Common myeloid progenitor, CD34-positive (primary cell): ENCODE results near the gene CFAP298.
"Not testable (repeated sequence)": the region's sequence is repeated elsewhere in the genome, so short reads cannot be mapped to it uniquely, and the experiment has no call there.

Experiments used
- CTCF ChIA-PET: fragments of 350-600 bp; sonication (Branson Sonifier 250); formaldehyde crosslinking; loops from one replicate; lab custom pipeline; 2021; ENCODE audit warnings: antibody characterized with exemption; lab: Charles Lee
- POLR2A ChIA-PET: fragments of 350-600 bp; sonication (Branson Sonifier 250); formaldehyde crosslinking; loops from one replicate; lab custom pipeline; 2021; ENCODE audit warnings: antibody characterized with exemption; lab: Charles Lee
- DNase-seq, 3 donors: peaks; one replicate each; pipeline versions ENCODE4 v3.0.0 to v3.0.0-alpha.2; 2013
- H3K27ac ChIP-seq, 2 experiments: 1 replicate in 1 of 2; 2 replicates in 1 of 2; pipeline ENCODE4 v1.7.0; 2013; ENCODE audit warnings: inconsistent platforms in 2 of 2, low read length in 2 of 2, mild to moderate bottlenecking in 2 of 2, low read depth in 1 of 2, moderate library complexity in 1 of 2; ENCODE audit not compliant: severe bottlenecking in 2 of 2, insufficient read depth in 1 of 2, poor library complexity in 1 of 2
- H3K27me3 ChIP-seq, 5 experiments: replicated peaks in 2 of 5; 1 replicate in 3 of 5; 2 replicates in 2 of 5; pipeline versions ENCODE4 v1.6.1 to v1.7.0; 2013; ENCODE audit warnings: low read length in 4 of 5, mild to moderate bottlenecking in 2 of 5, moderate library complexity in 2 of 5, inconsistent platforms in 1 of 5; ENCODE audit not compliant: insufficient read depth in 5 of 5, control insufficient read depth in 4 of 5
- H3K36me3 ChIP-seq, 4 experiments: 1 replicate in 2 of 4; 2 replicates in 2 of 4; pipeline versions ENCODE4 v1.6.1 to v1.7.0; 2013; ENCODE audit warnings: low read length in 3 of 4, control low read depth in 1 of 4, mild to moderate bottlenecking in 1 of 4; ENCODE audit not compliant: control insufficient read depth in 4 of 4, insufficient read depth in 4 of 4
- H3K4me1 ChIP-seq, 4 experiments: 1 replicate in 3 of 4; 2 replicates in 1 of 4; pipeline versions ENCODE4 v1.6.1 to v1.7.1; 2013; ENCODE audit warnings: low read length in 3 of 4, mild to moderate bottlenecking in 3 of 4, control low read depth in 1 of 4, inconsistent platforms in 1 of 4, moderate library complexity in 1 of 4; ENCODE audit not compliant: control insufficient read depth in 4 of 4, insufficient read depth in 4 of 4; ENCODE audit errors: control extremely low read depth in 1 of 4
- H3K4me3 ChIP-seq, 7 experiments: 1 replicate in 4 of 7; 2 replicates in 3 of 7; pipeline versions ENCODE4 v1.5.1 to v1.7.0; 2013; ENCODE audit warnings: mild to moderate bottlenecking in 7 of 7, low read length in 6 of 7, moderate library complexity in 6 of 7, inconsistent platforms in 2 of 7, low read depth in 2 of 7, control low read depth in 1 of 7; ENCODE audit not compliant: insufficient read depth in 4 of 7, control insufficient read depth in 1 of 7; ENCODE audit errors: extremely low read depth in 1 of 7
- H3K9me3 ChIP-seq, 5 experiments: 1 replicate in 4 of 5; 2 replicates in 1 of 5; pipeline versions ENCODE4 v1.6.1 to v1.7.1; 2013; ENCODE audit warnings: low read length in 4 of 5, mild to moderate bottlenecking in 2 of 5, inconsistent platforms in 1 of 5, low read depth in 1 of 5, moderate library complexity in 1 of 5; ENCODE audit not compliant: control insufficient read depth in 4 of 5, insufficient read depth in 2 of 5; ENCODE audit errors: control extremely low read depth in 1 of 5
- WGBS: methylation state at CpG from one replicate; pipeline ENCODE4 v1.1.5; 2013; ENCODE audit not compliant: insufficient coverage; 5-methylcytosine and 5-hydroxymethylcytosine counted together

CFAP298 gene

DNA sequence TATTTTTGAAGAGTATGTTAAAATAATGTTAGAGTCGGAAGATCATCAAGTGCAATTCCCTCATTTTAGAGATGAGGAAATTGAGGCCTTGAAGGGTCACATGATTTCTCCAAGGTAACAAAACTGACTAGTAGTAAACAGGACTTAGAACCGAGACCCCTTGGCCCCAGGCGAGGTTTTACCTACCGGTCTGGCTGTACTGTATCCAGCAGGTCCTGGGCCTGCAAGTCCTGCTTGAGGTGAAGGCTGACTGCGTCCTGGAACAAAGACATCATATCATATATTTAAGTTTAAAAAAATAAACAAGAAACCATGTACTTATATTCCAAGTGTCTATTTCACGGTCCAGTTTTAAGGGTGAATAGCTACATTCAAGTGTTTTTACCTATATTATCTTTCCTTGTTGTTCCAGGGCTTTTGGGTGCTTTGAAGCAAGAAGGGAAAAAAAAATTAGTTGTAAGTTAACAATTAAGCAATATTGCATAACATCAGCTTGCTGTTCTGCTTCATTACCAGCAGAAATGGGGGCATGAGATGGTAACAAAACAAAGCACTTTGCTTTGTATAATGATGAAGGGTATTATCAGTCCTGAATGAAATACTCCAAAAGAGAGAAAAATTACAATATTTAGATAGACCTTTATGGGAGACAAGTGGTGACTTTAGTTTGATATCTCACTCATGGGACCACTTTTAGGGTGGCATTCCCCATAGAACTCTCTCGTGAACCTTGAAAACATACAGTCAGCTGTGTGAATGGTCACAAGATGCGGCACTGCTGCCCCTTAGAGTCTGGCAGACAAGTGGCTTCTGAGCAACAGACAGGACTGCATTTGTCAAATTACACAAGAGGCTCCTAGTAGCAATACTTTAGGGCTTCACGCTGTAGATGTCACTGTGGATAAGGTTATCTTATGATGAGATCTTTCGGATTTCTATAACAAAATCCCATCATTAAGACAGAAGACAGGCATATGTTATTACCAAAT lies 29.8 kb upstream of the CFAP298 start:
- Histone ChIP-seq H3K27ac (no peak overlapping the region), H3K4me1 (no peaks in the 10 kb centered on the region), H3K9me3 (no peaks in the 10 kb centered on the region), H3K4me3 (no peak overlapping the region), H3K36me3 (peaks cover 10 to 48% (median 18%) of the 10 kb centered on the region in 4 experiments), H3K27me3 (no peaks in the 10 kb centered on the region)
- DNase-seq = no peak
- CTCF ChIA-PET = interaction anchor here (0.8 kb wide), 1 partner anchor 10 kb away, joined by 3 read pairs; no protein-coding TSS in a partner anchor
- WGBS = 33% methylated on average over 3 of the region's 10 CpGs
- POLR2A ChIA-PET = no interaction called here

GRCh38 chr21:32626621-32627196 lies 14.5 kb upstream of the CFAP298 start:
- peaks cover 2 to 16% (median 11%) of the 10 kb centered on the region in 4 experiments for H3K36me3 ChIP-seq
- CTCF ChIA-PET = interaction anchor here (0.7 to 1.1 kb wide), 2 partner anchors 57 to 155 kb away, joined by 3 read pairs; no protein-coding TSS in a partner anchor
- WGBS = 100% methylated on average over 1 of the region's 3 CpGs
- H3K9me3 ChIP-seq = no peaks in the 10 kb centered on the region
- no peak overlapping the region for H3K4me3 ChIP-seq
- POLR2A ChIA-PET = no interaction called here
- peaks cover 0 to 5% (median 4%) of the 10 kb centered on the region in 4 experiments for H3K4me1 ChIP-seq
- no peak for DNase-seq
- H3K27ac ChIP-seq = no peak overlapping the region
- no peaks in the 10 kb centered on the region for H3K27me3 ChIP-seq

GRCh38 chr21:32618218-32618617 lies 6.0 kb upstream of the CFAP298 start:
- H3K27me3 ChIP-seq, POLR2A ChIA-PET, H3K4me3 ChIP-seq, CTCF ChIA-PET, H3K9me3 ChIP-seq, H3K36me3 ChIP-seq, DNase-seq, H3K27ac ChIP-seq, H3K4me1 ChIP-seq: not testable (repeated sequence)
- WGBS = 96% methylated on average over 6 of the region's 6 CpGs

GRCh38 chr21:32613436-32614043 lies 1.4 kb upstream of the CFAP298 start:
- Histone ChIP-seq H3K36me3 (peaks cover 0 to 13% (median 6%) of the 10 kb centered on the region in 4 experiments), H3K27me3 (no peaks in the 10 kb centered on the region), H3K4me1 (peaks cover 0 to 22% (median 5%) of the 10 kb centered on the region in 4 experiments), H3K4me3 (peak overlapping the region in 6 of 7 experiments; percentile 87 to 98 (median 97)), H3K9me3 (no peaks in the 10 kb centered on the region), H3K27ac (peak overlapping the region in 1 of 2 experiments; percentile 96)
- CTCF ChIA-PET = interaction anchor here (3.9 kb wide), 1 partner anchor 12 kb away, joined by 19 read pairs; no protein-coding TSS in a partner anchor
- 98% methylated on average over 7 of the region's 16 CpGs for WGBS
- DNase-seq = no peak
- POLR2A ChIA-PET = no interaction called here

GRCh38 chr21:32612999-32613337 lies 791 bp upstream of the CFAP298 start:
- H3K9me3 ChIP-seq = no peaks in the 10 kb centered on the region
- peaks cover 0 to 22% (median 5%) of the 10 kb centered on the region in 4 experiments for H3K4me1 ChIP-seq
- H3K36me3 ChIP-seq = peaks cover 0 to 15% (median 8%) of the 10 kb centered on the region in 4 experiments
- ChIA-PET CTCF (interaction anchor here (3.9 kb wide), 1 partner anchor 12 kb away, joined by 19 read pairs; no protein-coding TSS in a partner anchor), POLR2A (interaction anchor here (1.1 kb wide), 1 partner anchor 11 kb away, joined by 4 read pairs; no protein-coding TSS in a partner anchor)
- peak overlapping the region; percentile 87 to 98 (median 97) for H3K4me3 ChIP-seq
- no peaks in the 10 kb centered on the region for H3K27me3 ChIP-seq
- 0% methylated on average over 7 of the region's 15 CpGs for WGBS
- H3K27ac ChIP-seq = peak overlapping the region; percentile 93 to 96
- DNase-seq = no peak

GRCh38 chr21:32611471-32611997 lies 643 bp downstream of the CFAP298 start:
- Histone ChIP-seq H3K27ac (peak overlapping the region; percentile 93 to 96), H3K4me3 (peak overlapping the region; percentile 87 to 98 (median 97)), H3K4me1 (peaks cover 0 to 22% (median 5%) of the 10 kb centered on the region in 4 experiments), H3K27me3 (no peaks in the 10 kb centered on the region), H3K9me3 (no peaks in the 10 kb centered on the region), H3K36me3 (peaks cover 5 to 27% (median 15%) of the 10 kb centered on the region in 4 experiments)
- DNase-seq = peak; percentile 17 to 60 (median 51)
- WGBS = 0% methylated on average over 26 of the region's 28 CpGs
- CTCF ChIA-PET = interaction anchor here (1.3 to 3.9 kb wide), 2 partner anchors 10 to 209 kb away, joined by 5 to 19 read pairs; no protein-coding TSS in a partner anchor
- POLR2A ChIA-PET = no interaction called here
